ENCODE measurements around the gene TMEM138.

The TMEM138 gene

GRCh38 chr11:61350336-61350735 is 11.8 kb upstream of the TMEM138 start:
- TF ChIP-seq CTCF (IDR thresholded peaks at IDR 0.05; ENCODE audit: low read depth, low read length), result no peak
- no peak overlapping the region for H3K4me3 ChIP-seq (ENCODE audit: low read depth, low read length)

GRCh38 chr11:61350803-61351202 is 11.4 kb upstream of the TMEM138 start:
- no peak overlapping the region for H3K4me3 ChIP-seq (ENCODE audit: low read depth, low read length)
- no peak for TF ChIP-seq CTCF (IDR thresholded peaks at IDR 0.05; ENCODE audit: low read depth, low read length)

- TF ChIP-seq CTCF (IDR thresholded peaks at IDR 0.05; ENCODE audit: low read depth, low read length), result no peak
- H3K4me3 ChIP-seq (ENCODE audit: low read depth, low read length), result no peak overlapping the region
Measured at GRCh38 chr11:61352038-61352437, 10.1 kb upstream of the TMEM138 start.

GRCh38 chr11:61353131-61354067 is 8.8 kb upstream of the TMEM138 start:
- no peak for TF ChIP-seq CTCF (IDR thresholded peaks at IDR 0.05; ENCODE audit: low read depth, low read length)
- no peak overlapping the region for H3K4me3 ChIP-seq (ENCODE audit: low read depth, low read length)

GRCh38 chr11:61354208-61354607 is 8.0 kb upstream of the TMEM138 start:
- no peak for TF ChIP-seq CTCF (IDR thresholded peaks at IDR 0.05; ENCODE audit: low read depth, low read length)

GRCh38 chr11:61356706-61357105 is 5.5 kb upstream of the TMEM138 start:
- no peak for TF ChIP-seq CTCF (IDR thresholded peaks at IDR 0.05; ENCODE audit: low read depth, low read length)
- H3K4me3 ChIP-seq (ENCODE audit: low read depth, low read length), result no peak overlapping the region

More at GRCh38 chr11:61354208-61354607, 8.0 kb upstream of the TMEM138 start:
- no peak overlapping the region for H3K4me3 ChIP-seq (ENCODE audit: low read depth, low read length)

- TF ChIP-seq CTCF (IDR thresholded peaks at IDR 0.05; ENCODE audit: low read depth, low read length), result no peak
- no peak overlapping the region for H3K4me3 ChIP-seq (ENCODE audit: low read depth, low read length)
Measured at GRCh38 chr11:61357233-61357893, 4.8 kb upstream of the TMEM138 start.
